GM12892 (cell line): ENCODE results near the gene SLC27A4.

Experiments
- POLR2A ChIP-seq: IDR thresholded peaks from 2 replicates; pipeline ENCODE4 v1.6.1; 2011; ENCODE audit warnings: low read depth, low read length, control low read depth
- POLR2AphosphoS5 ChIP-seq: IDR thresholded peaks from 2 replicates; pipeline ENCODE4 v1.6.1; 2011; ENCODE audit warnings: low read depth, low read length, control low read depth

GRCh38 chr9:128297221-128297773, 43.0 kb upstream of the SLC27A4 start:
- TF ChIP-seq POLR2A, result no peak
- no peak for TF ChIP-seq POLR2AphosphoS5
